Subcutaneous adipose tissue (tissue), 4 donors: ENCODE results near the gene FCRL5. TPM values are rescaled to one million over a fixed set of nuclear protein-coding genes. Genes with fewer than 3 reads are reported as not detected.

Experiments
- total RNA-seq, 4 donors: library from RNA; depleted of rRNA; stranded (reverse); fragments of >200 nt; gene quantifications; one replicate each; pipeline ENCODE4 v1.1.0, GENCODE V29; 2016
- TF ChIP-seq, protein P1 (sequence below): fragments of 450-650 bp; IDR thresholded peaks from one replicate; pipeline ENCODE4 v1.5.1; 2016; ENCODE audit warnings: low read depth, mild to moderate bottlenecking, control low read depth, antibody characterized with exemption, moderate library complexity

FCRL5 gene
- total RNA-seq, 4 donors from 2014 or later: under 0.01 to 0.34 TPM; not detected in 2

DNA sequence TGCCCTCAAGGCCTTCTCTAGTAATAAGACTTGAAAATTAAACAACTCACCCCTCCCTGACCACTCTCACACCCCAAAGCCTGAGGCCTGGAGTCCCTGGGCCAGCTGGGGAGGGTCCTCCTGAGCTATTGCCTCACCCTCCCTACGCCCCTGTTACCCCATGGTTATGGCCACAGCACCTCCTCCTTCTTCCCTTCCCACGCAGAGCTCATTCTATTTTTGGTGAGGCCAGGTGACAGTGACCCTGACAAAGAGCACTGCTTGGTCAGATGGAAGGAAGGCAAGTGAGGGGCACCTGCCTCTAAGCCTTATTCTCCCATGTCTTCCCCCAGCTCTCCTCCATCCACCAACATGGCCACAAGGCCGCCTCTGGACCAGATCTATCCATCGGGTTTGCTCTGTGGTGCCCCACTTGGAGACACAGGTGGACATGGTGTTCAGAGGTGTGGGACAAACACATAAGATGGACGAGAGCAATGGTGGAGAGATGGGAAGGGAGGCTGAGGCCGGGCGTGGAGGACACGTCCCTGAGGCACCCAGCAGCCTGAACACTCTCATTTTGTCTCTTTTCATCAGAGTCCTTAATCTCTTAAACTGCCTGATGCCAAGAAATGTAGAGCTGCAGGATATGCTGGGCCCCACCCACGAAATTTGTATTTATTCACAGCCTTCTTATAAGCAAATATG lies 42.6 kb downstream of the FCRL5 start:
- TF ChIP-seq, protein P1, sequence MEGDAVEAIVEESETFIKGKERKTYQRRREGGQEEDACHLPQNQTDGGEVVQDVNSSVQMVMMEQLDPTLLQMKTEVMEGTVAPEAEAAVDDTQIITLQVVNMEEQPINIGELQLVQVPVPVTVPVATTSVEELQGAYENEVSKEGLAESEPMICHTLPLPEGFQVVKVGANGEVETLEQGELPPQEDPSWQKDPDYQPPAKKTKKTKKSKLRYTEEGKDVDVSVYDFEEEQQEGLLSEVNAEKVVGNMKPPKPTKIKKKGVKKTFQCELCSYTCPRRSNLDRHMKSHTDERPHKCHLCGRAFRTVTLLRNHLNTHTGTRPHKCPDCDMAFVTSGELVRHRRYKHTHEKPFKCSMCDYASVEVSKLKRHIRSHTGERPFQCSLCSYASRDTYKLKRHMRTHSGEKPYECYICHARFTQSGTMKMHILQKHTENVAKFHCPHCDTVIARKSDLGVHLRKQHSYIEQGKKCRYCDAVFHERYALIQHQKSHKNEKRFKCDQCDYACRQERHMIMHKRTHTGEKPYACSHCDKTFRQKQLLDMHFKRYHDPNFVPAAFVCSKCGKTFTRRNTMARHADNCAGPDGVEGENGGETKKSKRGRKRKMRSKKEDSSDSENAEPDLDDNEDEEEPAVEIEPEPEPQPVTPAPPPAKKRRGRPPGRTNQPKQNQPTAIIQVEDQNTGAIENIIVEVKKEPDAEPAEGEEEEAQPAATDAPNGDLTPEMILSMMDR: no peak

DNA sequence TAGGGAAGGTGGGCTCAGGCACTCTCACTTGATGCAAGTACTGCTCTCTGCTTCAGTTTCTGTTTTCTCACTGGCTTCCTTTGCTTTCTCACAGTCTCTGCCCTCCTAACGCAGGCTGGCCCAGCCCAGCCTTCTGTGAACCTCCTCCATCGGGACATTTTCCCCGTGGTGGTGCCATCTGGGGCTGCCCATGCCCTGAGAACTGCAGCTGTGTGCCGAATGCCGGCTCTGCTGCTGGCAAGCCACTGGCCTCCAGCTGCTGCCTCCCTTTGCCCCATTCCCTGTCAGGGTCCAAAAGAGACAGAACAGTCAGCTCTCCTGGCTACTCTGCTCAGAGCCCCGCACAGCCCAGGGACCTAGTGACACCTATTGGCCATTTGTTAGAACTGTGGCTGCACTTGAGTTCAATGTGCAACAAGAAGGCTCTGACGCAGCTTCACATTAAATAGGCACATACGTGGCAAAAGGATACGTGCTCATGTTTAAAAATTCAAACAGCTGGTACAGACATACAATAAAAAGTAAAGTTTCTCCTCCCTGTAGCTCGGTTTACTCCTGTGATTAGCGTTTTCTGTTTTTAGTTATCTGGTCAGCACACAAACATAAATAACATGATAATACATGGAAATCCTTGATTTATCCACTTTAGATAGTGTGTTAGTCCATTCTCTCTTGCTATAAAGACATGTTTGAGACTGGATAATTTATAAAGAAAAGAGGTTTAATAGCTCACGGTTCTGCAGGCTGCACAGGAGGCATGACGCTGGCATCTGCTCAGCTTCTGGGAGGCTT lies 46.6 kb downstream of the FCRL5 start:
- TF ChIP-seq, protein P1: no peak

DNA sequence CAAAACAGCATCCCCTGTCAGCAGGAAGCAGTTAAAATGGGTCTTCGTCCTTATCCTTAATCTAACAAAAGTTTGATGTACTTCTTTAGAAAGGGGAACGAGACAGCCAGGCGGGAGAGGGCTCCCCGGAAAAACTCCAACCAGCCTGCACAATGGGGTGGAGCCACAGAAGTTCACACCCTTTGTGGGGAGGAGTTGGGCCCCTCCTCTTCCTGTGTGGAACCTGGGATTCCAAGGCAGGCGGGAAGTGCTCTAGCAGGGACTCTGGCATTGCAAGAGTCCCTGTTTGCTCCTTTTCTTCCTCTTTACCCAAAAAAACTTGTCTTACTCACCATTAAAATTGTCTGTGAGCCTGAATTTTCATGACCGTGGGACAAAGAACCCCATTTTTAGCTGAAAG lies 47.7 kb downstream of the FCRL5 start:
- TF ChIP-seq, protein P1: no peak

DNA sequence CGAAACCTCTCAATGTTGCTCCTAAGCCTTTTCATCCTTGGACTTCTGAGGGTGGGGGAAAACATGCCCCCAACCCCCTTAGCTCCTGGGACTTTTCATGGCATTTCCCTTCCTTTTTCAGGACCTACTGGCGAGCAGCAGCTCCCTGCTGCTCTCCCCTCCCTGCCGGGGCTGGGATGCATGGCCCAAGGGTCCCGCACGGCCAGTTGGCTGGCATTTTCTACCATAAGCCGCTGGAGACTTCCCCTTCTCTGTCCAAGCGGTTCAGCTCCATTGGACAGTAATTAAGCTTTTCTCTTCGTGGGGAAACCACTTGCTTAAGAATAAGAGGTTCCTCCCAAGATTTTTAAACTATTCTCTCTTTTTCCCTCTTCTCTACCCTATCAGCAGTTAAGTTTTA lies 52.8 kb downstream of the FCRL5 start:
- TF ChIP-seq, protein P1: no peak

DNA sequence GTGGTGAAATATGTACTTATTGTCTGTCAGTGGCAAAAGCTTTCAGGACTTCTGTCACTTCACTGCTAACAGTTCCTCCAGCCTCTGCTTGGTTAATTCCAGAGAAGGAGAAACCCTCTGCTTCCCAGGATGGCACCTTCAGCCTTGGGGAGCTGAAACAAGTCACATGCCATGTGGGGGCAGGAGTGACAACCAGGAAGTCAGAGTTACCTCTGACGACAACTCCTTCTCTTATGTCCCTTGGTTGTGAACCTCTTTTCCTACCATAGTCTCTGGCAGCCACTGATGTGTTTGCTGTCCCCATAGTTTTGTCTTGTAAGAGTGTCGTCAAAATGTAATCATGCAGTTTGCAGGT lies 53.6 kb downstream of the FCRL5 start:
- TF ChIP-seq, protein P1: no peak

DNA sequence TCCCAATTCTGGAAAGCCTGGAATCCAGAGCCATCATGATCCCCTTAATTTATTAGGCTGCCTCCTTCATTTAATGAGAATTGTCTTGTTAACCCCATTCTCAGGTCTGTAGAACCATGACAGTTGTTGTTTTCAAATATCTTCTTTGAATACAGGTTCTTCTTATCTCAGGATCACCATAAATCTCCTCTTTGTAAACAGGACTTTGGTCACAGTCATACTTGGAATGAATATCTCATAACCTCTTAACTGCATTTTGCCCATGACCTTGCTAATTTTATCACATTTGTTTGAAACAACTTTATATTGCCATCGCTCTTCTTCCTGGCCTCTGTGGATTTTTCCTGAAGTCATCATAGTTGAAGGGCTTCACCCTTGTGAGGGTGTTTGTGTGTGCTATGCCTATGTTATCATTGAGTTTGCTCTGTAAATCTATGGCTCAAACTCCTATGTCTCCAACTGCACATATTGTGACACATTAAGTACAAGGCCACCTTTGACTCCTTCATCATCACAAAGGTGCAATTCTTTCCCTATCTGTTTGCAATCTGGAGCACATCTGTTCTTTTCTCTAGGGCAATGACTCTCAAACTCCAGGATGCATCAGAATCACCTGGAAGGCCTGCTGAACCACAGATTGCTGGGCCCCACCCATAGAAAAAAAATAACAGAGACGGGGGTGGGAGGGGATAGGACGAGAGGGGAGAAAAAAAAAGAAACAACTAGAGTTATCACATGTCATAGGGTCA lies 54.2 kb downstream of the FCRL5 start:
- TF ChIP-seq, protein P1: no peak

DNA sequence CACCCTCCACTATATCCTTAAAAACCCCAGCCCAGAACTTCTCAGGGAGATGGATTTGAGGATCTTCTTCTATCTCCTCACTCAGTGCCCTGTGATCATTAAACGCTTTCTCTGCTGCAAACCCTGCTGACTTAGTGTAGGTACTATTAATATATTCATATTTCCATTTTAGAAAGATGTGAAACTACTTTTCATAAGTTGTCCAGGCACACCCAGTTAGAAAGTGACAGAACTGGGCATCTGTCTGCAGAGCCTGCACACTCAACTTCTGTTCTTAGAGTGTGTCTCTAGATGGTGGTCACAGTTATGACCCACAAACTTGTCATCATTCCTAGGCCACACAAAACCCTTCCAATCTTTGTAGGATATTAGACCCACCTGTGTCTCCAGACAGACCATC lies 55.0 kb downstream of the FCRL5 start:
- TF ChIP-seq, protein P1: no peak
